Esophagus muscularis mucosa (tissue), 4 donors: Measurements from ENCODE around the gene THSD4.

Source experiments
- CTCF ChIP-seq, 3 experiments: fragments of 200-600 bp in 2 of 3; fragments of 450-650 bp in 1 of 3; sonication (generic) in 2 of 3; IDR thresholded peaks; one replicate each; pipeline ENCODE4 v1.5.1; 2017 to 2019; ENCODE audit warnings: antibody characterized with exemption in 3 of 3, mild to moderate bottlenecking in 2 of 3, moderate library complexity in 1 of 3
- EP300 ChIP-seq: sonication (generic); formaldehyde crosslinking; IDR thresholded peaks from one replicate; pipeline ENCODE4 v1.6.1; 2017; ENCODE audit warnings: antibody characterized with exemption
- POLR2A ChIP-seq: fragments of 450-650 bp; IDR thresholded peaks from one replicate; pipeline ENCODE4 v1.6.1; 2017; ENCODE audit warnings: antibody characterized with exemption, moderate library complexity, mild to moderate bottlenecking, low read depth

GRCh38 chr15:71155534-71155933, 40.3 kb downstream of the THSD4 start:
- TF ChIP-seq CTCF (IDR thresholded peaks at IDR 0.05) (no peak), EP300 (no peak), POLR2A (no peak)
